ENCODE results near the gene CLIC3.
A peak's percentile ranks its signal among the peaks of the same experiment; 100 is the strongest.

Gene CLIC3

DNA sequence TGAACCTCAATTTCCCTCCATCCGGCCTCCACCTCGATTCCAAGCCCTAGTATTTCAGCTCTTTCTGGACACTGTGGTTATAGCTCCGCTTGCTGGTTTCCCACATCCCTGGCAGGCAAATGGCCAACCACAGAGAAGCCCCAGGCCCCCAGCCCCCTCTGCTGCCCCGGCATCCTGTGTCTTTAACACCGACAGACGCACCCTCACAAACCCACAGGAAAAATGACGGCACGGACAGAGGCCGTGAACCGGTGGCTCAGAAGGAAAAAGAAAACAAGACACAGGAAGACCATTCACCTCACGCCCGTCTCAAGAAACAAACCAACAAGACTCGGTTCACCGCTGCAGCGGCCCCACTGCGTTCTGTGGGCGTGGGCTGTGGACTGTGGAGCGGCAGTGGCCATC lies 1.5 kb upstream of the CLIC3 start:
- peak; percentile 37 for DNase-seq

GRCh38 chr9:136997371-136997770 lies 1.0 kb upstream of the CLIC3 start:
- DNase-seq, result no peak

DNA sequence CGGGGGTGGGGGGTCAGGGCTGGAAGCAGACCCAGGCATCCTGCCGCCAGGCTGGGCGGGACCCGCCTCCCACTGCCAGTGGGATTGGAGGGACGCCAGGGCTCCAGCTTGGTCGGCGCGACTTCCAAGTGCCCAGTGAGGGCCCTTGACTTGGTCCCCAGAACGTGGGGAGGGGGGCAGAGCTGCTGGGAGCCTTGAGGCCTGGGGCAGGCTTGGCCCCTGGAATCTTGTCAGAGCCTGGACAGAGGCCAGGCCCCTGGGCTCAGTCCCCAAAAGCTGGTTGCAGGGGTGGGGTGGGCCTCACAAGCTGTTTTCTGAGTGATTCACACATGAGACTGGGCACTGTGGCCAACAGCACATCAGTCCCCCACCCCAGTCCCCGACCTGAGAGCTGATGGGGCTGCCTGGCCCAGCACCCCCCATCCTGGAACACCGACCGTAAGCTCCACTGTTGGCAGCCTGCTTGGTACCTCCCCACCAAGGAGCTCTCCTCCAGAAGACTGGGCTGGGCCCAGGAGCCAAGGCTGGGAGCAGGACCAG lies 526 bp downstream of the CLIC3 start:
- no peak for DNase-seq

- no peak for DNase-seq
These were observed 1.0 kb downstream of the CLIC3 start for GRCh38 chr9:136995362-136995761.

DNA sequence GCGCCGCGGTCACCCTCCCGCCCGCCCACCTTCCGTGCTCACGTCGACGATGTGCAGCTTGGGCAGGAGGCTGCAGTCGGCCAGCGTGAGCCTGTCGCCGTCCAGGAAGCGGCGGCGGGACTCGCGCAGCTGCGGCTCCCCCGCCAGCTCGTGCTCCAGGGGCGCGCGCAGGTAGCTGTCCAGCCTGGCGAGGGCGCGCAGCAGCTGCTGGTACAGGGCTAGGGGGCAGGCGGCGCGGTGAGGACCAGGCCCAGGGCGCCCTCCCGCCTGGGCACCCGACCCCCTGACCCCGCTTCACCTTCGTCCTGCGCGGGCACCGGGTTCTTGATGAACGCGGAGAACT lies 1.5 kb downstream of the CLIC3 start:
- no peak for DNase-seq

- no peak for DNase-seq
These were observed 2.0 kb downstream of the CLIC3 start for GRCh38 chr9:136994180-136994887.

GRCh38 chr9:136992819-136993369 lies 3.5 kb downstream of the CLIC3 start:
- no peak for DNase-seq

DNA sequence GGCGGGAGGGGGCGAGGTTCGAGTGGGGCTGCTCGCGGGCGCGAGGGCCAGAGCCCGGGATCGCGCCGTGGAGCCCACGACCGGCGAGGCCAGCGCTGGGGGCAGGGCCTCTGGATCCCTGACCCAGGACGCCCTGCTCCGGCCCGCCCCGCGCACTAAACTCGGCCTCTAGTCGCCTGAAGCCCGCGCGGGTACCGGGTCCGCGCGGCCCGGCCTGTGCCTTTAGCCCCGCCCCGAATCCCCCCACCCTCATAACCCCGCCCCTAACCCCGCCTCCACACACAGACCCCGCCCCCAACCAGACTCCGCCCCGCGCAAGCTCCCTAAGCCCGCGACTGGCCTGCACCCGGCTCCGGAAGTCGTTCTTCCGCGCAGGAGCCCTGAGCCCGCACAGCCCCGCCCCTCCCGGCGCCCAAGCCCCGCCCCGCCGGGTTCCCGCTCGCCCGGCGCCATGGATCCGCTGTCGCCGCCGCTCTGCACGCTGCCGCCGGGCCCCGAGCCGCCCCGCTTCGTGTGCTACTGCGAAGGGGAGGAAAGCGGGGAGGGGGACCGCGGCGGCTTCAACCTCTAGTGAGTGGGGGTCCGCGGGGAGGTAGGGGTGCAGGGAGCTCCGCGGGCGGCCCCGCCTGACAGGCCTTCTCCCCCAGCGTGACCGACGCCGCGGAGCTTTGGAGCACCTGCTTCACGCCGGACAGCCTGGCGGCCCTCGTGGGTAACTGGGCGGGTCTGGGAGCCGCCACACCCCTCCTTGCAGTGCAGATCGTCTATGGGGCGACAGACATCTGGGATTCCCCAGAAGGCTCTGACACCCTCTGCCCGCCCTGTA lies 4.2 kb downstream of the CLIC3 start, which contains the start of gene PAXX:
TSS of gene PAXX (plus strand) at position 430 of the 826 bp plus-strand sequence. CDS start at position 452, 22 bp downstream.
- peak; percentile 97 for DNase-seq

GRCh38 chr9:136990242-136990911 lies 6.0 kb downstream of the CLIC3 start:
- no peak for DNase-seq

- DNase-seq, result no peak
These were observed 7.5 kb downstream of the CLIC3 start for GRCh38 chr9:136988872-136989271.

- DNase-seq, result no peak
These were observed 10.5 kb downstream of the CLIC3 start for GRCh38 chr9:136985853-136986252.

- no peak for DNase-seq
These were observed 11.3 kb downstream of the CLIC3 start for GRCh38 chr9:136985027-136985602.

GRCh38 chr9:136984464-136985026 lies 11.8 kb downstream of the CLIC3 start:
- DNase-seq, result no peak

DNA sequence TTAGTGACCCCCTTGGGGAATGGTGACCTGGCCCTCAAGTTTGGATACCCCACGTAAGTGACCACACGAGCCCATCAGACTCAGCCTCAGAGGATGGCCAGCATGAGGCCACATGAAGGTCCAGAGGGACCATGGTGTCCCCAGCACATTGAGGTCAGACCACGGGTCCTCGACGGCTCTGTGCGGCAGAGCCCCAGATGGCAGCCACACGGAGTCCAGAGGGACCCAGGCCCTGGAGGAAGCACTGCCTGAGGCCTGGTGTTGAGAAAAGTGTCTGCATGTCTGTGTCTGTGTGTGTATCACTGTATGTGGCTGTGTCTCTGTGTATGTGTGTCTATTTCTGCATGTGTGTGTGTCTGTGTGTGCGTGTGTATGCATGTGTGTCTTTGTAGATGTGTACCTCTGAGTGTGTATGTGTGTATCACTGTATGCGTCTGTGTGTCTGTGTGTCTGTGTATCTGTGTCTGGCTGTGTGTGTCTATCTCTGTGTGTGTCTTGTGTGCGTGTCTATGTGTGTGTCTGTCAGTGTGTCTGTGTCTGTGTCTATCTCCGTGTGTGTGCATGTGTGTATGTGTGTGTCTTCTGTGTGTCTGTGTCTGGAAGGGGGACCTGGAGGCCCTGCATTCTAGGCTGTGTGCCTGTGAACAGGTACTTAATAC lies 12.6 kb downstream of the CLIC3 start:
- DNase-seq, result no peak

DNA sequence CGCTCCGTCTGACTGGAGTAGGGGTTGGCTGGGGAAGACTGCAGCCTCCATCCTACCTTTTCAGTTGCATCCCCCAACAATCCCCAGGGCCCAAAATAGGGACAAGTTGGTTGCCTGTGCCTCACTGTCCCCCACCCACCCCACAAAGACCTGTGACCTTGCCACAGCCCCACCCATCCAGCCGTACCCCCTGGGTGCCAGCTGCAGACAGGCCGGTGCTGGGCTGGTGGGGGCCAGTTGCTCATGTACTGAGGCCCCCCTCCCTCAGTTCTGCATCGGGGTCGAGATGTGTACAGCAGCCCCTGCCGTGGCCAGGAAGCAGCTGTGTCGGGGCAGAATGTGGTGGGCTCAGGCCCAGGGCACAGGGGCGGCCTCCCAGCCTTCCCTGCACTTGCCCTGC lies 13.2 kb downstream of the CLIC3 start:
- DNase-seq, result no peak

- DNase-seq, result no peak
These were observed 13.9 kb downstream of the CLIC3 start, which contains the start of gene LCNL1 for GRCh38 chr9:136982232-136983051. TSS of gene LCNL1 (plus strand) at chr9:136982993. CDS start at chr9:136983587, 594 bp downstream.

GRCh38 chr9:136981588-136982231 lies 14.7 kb downstream of the CLIC3 start:
- DNase-seq, result no peak

- DNase-seq, result no peak
These were observed 15.5 kb downstream of the CLIC3 start for GRCh38 chr9:136980669-136981478.

Data from activated CD4-positive, alpha-beta T cell treated with anti-CD3 and anti-CD28 coated beads, Interleukin-2, Interleukin-6, amounts not matched to agents 100 ng/mL and 50 ng/mL, durations not matched to agents 16 hours and 8 hours (primary cell).